Activated CD4-positive, alpha-beta T cell treated with anti-CD3 and anti-CD28 coated beads, Interleukin-2, amount 50 U/mL, for 24 hours (primary cell): ENCODE data around the gene SH3GLB1.
A peak's percentile ranks its signal among the peaks of the same experiment; 100 is the strongest.

Source experiments
- DNase-seq, 2 donors: peaks; one replicate each; pipeline ENCODE4 v3.0.0-alpha.2; 2020; ENCODE audit warnings: low read depth in 1 of 2, low spot score in 1 of 2

SH3GLB1 gene

DNA sequence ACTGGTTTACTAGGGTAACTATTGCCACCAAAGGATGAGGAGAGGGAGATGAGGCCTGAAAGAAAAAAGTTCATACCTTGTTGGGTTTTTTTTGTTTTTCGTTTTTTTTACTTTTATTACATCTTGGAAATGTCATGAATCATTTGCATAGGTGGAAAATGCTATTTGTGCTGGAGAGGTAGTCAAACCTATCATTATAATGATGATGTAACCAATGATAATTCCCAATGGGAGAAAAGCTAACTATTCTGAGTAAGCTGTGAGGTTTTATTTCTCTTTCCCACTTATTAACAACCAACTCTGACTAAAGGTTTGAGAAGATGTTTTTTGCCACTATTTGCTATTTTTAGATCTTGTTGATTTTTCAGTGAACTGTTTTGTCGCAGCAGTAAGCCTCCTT is 29.0 kb downstream of the SH3GLB1 start:
- DNase-seq = no peak

DNA sequence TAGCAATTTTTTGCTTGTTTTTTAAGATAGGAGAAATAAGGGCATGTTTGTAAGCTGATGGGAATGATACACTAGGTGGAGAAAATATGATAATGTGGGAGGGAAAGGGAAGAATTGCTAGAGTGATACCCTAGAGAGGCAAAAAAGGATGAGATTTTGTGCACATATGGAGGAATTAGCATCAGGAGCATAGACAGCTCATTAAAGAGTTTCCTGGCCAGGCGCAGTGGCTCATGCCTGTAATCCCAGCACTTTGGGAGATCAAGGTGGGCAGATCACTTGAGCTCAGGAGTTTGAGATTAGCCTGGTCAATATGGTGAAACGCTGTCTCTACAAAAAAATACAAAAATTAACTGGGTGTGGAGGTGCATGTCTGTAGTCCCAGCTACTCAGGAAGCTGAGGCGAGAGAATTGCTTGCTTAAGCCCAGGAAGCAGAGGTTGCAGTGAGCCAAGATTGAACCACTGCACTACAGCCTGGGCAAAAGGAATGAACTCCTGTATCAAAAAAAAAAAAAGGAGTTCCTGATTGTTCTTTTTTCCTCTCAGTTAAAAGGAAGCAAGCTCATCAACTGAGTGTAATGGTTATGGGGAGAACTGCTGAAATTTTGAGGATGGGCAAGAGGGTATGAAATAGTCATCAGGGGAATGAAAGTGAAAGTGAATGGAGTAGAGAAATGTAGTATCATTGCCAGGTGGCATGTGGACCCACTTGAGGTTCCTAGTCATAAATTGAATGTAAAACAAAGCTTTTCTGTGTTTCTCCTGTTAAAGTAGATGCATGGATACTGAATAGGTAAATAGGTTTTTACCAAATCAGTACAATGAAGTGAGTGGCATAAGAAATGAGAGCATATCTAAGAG is 35.5 kb downstream of the SH3GLB1 start:
- DNase-seq = no peak

DNA sequence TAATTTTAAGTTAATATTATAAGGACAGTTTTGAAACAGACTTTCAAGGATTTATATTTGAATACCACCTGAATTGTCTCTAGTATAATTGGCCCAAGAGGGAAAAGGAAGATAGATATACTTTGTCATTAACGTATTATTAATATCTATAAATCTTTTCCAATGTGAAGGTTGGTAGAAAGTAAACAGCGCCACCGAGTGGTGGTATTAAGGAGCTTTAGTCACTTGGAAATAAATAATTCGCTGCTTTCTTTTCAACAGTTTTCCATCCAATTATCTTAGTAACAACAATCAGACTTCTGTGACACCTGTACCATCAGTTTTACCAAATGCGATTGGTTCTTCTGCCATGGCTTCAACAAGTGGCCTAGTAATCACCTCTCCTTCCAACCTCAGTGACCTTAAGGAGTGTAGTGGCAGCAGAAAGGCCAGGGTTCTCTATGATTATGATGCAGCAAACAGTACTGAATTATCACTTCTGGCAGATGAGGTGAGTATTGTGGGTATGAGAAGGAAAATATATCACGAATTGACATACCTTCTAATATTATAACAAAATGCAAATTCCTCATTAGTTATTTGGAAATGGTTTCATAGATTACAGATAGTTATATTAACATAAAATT is 37.7 kb downstream of the SH3GLB1 start:
- peak in 1 of 2 donors; percentile 22 for DNase-seq

DNA sequence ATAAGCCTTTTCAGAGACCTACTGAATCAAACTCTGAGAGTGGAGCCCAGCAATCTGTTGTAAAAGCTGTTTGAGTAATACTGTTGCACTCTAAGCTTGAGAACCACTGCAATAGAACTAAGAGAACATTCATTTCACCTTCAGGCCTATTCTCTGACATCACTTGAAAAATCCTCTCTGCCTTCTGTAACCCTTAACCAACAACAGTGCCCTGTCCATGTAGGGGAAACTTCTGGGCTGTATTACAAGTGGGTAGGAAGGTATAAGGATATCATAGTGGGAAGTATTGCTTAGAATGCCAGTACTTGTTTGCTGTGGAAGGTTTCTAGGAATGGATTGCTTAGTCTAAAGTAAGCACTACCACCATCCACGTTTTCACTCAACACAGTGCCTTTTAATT is 42.9 kb downstream of the SH3GLB1 start:
- DNase-seq = no peak

DNA sequence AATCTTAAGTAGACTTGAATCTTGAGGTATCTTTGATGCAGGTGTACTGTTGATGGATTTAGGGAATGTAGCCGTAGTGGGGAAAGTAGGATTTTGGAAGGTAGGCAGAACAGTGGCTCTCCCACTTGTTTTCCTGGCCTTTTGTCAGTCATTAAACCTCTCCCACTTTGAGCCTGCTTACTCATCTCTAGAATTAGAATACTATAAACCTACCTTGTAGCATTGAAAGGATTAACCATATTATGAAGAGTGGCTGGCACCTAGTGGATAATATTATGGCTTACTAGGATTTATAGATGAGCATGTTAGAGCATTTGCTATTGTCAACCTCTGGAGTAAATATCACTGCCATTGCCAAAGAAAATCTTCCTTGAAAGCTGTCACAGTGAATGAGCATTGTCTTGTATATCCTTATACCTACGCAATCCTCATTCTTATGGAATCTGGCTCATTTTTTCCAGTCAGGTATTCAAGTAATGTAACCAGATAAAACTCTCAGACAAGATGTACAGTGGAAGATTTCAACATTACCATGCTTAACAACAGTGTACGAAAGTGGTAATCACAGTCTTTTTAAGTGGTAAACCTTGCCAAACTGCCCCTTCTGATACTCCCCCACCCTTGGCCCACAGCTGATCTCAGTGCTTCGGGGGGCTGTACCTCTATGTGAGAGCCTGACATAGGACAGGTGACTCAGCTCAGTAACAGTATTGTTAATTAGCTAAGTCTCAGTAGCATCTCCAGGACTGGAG is 44.4 kb downstream of the SH3GLB1 start:
- no peak for DNase-seq

DNA sequence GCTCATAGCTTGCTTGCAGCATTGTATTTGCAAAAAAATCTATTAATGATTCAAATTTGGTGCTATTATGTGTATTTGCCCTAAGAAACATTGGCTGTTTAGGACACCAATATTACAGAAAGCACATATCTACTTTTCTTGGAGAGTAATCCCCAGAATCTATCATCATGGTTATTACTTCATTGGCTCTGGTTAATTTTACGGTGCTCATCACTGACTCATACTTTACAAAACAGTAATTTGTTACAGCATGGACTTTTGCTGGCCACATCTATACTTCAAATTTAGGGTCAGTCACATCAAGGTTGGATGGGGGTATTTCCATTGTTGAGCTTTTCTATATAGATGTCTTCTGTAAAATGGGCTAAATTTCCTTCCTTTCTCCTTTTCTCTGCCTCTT is 45.7 kb downstream of the SH3GLB1 start:
- no peak for DNase-seq

DNA sequence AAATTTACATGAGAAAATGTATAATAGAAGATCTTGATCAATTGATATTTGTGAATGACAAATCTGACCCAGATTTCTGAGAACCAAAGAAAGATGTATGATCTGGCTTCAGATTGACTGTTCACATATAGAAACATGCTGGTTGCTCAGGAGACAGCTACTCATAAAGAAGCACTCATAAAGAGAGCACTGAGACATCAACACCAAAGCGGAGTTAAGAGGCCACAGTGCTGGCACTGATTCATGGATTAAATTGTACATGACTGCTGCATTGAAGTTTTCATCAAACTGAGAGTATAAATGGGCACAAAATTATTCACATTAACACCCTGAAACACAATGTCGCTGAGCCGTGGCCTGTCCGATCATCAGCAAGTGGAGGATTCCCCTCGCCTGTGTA is 46.2 kb downstream of the SH3GLB1 start:
- DNase-seq = no peak

DNA sequence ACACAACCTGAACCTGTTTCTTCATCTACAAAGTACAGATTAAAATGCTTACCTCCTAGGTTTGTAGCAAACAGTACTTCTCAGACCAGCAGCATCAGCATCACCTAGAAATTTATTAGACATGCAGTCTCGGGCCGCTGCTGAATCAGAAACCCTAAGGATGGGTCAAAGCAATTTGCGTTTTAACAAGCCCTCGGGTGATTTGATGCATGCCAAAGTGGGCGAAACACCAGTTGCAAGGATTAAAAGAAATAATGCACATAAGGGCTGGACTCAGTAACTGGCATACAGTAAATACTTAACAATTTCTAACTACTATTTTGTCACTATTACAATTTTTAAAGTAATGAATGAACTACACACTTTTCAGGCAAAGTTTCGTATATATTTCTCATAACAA is 47.5 kb downstream of the SH3GLB1 start:
- no peak for DNase-seq

DNA sequence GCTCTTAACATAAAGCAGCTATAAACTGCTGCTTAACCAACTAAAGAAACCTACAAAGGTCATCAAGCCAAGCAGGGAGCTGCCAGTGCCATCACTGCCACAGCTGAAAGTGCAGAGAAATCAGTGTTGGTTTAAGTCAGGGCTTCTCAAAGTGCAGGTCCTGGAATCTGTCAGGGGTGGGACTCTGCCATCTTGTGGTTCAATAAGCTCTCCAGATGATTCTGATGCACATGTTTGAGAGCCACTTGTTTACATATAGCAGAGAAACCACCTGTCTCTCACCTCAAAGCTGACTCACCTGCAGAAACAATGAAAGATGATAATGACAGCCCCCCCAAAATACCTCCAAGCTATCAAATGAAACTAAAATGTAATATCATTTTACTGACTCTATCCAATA is 49.3 kb downstream of the SH3GLB1 start:
- no peak for DNase-seq

DNA sequence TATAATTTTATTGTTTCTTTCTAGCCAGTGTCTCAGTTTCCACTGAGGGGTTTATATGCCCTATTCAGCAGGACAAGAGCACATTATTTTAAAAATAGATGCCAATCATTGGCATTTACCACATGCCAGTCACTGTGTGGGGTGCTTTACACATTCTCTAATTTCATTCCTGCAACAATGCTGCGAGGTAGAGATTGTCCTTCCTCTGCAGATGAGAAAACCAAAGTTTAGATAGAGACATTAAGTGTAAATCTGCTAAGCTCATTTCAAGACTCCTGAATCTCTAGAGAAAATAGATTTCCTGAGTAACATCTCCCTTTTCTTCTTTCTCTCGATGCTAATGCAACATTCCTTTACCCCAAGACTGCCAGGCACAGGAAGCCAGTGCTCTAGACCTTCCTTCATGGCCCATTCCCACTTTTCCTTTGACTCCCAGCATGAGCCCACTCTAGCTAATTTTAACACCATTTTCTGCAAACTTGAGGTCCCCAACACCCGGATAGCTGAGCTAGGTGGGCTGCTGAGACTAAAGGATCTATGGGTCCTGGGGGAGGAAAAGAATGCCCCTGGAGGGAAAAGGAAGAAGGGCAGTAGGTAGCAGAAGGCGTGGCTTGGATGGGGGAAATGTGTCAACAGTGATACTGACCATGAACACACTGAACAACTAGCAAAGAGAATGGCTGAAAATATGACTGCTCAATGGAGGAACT is 50.0 kb downstream of the SH3GLB1 start:
- DNase-seq = no peak

DNA sequence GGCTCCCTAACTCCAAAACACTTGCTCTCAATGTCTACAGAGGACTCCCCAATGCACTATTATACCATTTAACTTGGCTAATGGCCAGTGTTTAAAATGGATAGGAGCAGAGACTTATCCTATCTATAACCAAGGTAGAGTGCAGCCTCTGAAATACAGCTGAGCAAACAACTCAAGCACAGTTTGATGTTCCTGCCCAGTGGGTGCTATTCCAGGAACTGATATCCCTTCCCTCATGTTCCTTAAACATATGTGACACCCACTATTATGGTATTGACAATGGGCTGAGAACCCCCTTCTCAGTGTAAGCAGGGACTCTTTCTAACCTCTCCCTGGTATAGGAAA is 51.7 kb downstream of the SH3GLB1 start:
- no peak for DNase-seq

DNA sequence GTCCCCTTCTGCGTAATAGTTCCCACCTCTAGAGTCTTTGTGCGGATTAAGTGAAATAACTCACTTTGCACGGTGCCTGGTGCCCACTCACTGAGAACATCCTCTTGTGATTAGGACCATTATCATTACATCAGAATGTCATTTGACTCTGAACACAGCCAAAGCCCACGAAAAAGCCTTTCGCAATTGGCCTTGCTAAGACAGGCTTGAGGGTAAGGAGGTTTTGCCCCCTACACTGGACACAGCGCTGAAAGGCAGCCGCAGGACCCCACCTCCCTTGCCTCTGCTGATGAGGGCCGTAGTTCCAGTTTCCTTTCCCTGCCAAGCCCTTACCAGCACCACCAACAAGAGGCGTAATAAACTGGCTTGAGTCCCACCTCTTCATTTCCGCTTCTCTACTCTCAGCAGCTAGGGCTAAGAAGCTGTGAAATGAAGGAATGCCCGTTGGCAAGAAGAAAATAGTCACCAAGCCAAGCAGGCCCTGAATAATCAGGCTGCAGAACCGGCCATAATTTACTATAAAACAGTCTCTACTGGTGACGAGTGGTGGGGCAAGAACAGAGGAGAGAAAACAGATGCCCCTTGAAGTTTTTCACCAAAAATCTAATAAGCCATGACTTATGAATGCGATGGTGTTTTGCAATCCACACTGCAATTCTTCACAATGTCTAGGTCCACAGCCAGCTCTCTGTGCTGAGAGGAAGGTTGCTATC is 53.1 kb downstream of the SH3GLB1 start:
- DNase-seq = no peak

DNA sequence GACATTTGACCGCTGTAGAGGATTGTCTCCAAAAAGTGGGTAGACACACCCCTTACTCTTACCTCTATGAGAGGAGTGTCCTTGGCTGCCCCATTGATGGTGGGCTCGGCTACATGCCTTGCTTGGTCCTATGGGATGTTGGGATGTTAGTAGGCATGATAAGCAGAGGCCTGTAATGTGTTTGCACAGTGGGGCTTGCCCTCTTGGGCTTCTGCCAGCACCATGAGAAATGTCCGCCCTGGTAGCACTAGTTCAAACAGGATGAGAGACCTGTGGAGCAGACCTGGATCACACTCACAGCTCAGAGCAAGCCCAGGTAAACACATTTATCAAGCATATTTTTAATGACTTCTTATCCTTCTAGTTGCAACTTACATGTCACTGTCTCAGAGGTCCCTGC is 54.2 kb downstream of the SH3GLB1 start:
- no peak for DNase-seq

DNA sequence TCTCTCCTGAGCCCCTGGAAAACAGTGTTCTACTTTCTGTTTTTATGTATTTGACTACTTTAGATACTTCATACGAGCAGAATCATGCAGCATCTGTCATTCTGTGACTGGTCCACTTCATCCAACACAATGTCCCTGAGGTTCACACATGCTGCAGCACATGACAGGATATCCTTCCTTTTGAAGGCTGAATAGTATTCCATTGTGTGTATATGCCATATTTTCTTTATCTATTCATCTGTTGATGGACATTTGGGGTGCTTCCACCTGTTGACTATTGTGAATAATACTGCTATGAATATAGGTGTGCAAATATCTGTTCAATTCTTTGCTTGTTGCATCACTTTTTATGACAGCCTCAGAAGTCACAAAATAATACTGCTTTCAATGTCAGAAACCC is 55.8 kb downstream of the SH3GLB1 start:
- no peak for DNase-seq

DNA sequence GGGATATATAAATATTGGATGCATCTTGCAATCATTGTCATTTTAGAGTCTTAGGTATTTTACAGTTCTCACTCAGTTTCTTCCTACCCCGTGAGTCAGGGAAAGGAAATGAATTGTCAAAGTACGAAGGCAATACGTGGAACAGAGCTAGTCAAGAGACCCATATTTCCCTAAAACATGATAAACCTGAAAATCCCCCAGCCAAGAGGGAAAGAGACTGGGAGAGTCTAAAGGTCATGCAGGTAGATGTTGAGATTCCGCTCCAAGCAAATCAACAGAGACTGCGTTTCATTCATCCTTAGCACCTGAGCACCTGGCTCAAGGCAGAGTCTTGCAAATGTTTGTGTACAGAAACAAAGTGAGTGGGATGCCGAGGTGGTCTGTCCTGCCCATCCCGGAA is 58.0 kb downstream of the SH3GLB1 start:
- no peak for DNase-seq

DNA sequence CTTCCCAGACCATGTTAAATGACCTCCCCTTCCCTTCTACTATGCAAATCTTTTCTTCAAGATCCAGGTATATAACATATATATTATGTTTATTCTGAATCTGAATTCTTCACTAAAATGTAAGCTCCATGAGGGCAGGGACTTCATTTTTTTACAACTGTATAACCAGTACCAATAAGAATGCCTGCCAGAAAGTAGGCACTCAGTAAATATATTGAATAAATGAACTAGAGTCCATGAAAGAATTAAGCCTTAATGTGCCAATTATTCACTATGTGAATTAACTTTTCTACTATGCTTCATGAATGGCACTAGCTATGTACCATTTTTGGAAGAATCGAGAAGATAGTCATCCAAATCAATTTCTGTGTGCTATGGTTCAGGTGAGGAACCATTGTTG is 60.1 kb downstream of the SH3GLB1 start:
- no peak for DNase-seq

DNA sequence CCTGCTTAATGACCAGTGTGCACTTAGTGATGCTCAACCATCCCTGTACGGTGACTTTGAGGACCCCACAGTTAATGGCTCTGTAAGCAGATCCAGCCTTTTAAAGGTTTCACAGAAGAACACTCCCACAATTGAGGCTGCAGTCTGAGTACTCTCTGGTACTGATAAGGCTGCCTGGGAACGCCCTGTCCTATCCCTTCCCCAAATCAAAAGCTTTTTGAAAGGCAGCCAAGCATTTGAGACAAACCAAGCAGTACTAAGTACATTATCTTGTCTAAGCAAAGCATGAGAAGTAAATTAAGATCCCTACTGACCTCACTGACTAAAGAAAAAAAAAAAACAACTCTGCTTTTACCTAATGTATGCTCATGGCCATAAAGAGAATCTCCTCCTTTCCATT is 60.7 kb downstream of the SH3GLB1 start:
- no peak for DNase-seq

DNA sequence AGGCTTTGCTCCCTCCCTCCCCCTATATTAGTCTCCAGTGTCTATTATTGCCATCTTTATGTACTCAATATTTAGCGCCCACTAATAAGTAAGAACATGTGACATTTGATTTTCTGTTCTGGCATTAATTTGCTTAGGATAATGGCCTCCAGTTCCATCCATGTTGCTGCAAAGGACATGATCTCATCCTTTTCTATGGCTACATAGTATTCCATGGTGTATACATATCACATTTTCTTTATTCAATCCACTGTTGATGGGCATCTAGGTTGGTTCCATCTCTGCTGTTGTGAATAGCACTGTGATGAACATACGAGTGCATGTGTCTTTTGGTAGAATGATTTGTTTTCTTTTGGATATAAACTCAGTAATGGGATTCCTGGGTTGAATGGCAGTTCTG is 61.3 kb downstream of the SH3GLB1 start:
- DNase-seq = no peak

DNA sequence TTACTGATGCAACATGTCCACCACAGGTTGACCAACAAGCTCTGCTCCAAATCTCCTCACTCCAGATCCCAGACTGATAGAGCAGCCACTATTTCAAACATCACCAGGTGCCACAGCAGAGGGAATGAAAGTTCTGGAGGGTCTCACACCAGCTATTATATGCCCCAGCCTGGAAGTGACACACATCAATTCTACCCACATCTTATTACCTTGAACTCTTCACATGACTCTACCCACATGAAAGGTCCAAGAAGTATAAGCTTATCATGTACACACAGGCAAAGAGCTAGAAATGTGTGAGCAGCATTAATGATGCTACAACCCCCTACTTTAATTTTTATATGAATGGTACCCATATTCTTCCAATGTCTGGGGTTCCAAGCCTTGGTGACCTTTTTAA is 64.2 kb downstream of the SH3GLB1 start:
- no peak for DNase-seq

DNA sequence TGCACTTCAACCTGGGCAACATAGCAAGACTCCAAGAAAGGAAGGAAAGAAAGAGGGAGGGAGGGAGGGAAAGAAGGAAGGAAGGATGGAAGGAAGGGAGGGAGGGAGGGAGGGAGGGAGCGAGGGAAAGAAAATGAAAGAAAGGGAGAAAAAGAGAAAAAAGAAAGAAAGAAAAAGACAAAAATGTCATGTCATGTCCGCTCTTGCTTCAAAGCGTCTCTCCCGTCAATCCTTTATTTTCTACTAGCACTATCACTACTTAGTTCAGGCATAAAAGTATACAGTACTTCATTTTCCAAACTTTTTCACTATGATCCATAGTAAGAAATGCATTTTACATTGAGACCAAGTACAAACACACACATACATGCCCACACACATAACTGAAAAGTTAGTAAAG is 64.7 kb downstream of the SH3GLB1 start:
- DNase-seq = no peak
